Measurements from ENCODE around the gene PKDREJ. TPM values are rescaled to one million over a fixed set of nuclear protein-coding genes. Genes with fewer than 3 reads are reported as not detected.

The PKDREJ gene
- total RNA-seq, 1 experiment from 2014 or later, result 0.02 TPM

- H3K27ac Mint-ChIP-seq, result no peak overlapping the region
- H3K36me3 Mint-ChIP-seq, result peaks cover 32% of the 10 kb centered on the region
- POLR2A ChIA-PET, result no interaction called here
- DNase-seq (ENCODE audit: low spot score), result no peak
- no peaks in the 10 kb centered on the region for H3K9me3 Mint-ChIP-seq
- no peaks in the 10 kb centered on the region for H3K27me3 Mint-ChIP-seq (ENCODE audit: low read depth)
- CTCF ChIA-PET, result interaction anchor here (1.0 kb wide), 1 partner anchor 47 kb away, joined by 3 read pairs; no protein-coding TSS in a partner anchor
- no peak for ATAC-seq
- H3K4me1 Mint-ChIP-seq, result no peaks in the 10 kb centered on the region
- TF ChIP-seq GABPB1 (CRISPR knock-in tag; IDR thresholded peaks at IDR 0.05) (no peak), CBFB (CRISPR knock-in tag; IDR thresholded peaks at IDR 0.05; ENCODE audit: low read depth) (no peak), ELF4 (CRISPR knock-in tag; IDR thresholded peaks at IDR 0.05; ENCODE audit: low read depth) (no peak), FOXK1 (CRISPR knock-in tag; IDR thresholded peaks at IDR 0.05) (no peak), ATF1 (CRISPR knock-in tag; IDR thresholded peaks at IDR 0.05) (no peak), NFE2L1 (CRISPR knock-in tag; IDR thresholded peaks at IDR 0.05) (no peak), FOXP1 (CRISPR knock-in tag; IDR thresholded peaks at IDR 0.05; ENCODE audit: borderline replicate concordance) (no peak), SMAD3 (CRISPR knock-in tag; IDR thresholded peaks at IDR 0.05; ENCODE audit: borderline replicate concordance) (no peak), ZNF317 (CRISPR knock-in tag; IDR thresholded peaks at IDR 0.05; ENCODE audit: borderline replicate concordance, low read depth) (no peak), USF2 (CRISPR knock-in tag; IDR thresholded peaks at IDR 0.05) (no peak), ZSCAN18 (CRISPR knock-in tag; IDR thresholded peaks at IDR 0.05) (no peak), NFATC4 (CRISPR knock-in tag; IDR thresholded peaks at IDR 0.05) (no peak), ZNF396 (CRISPR knock-in tag; IDR thresholded peaks at IDR 0.05; ENCODE audit: borderline replicate concordance) (no peak), TEAD4 (CRISPR knock-in tag; IDR thresholded peaks at IDR 0.05) (no peak), EMX1 (CRISPR knock-in tag; IDR thresholded peaks at IDR 0.05) (no peak)
- TF ChIP-seq, protein P1, sequence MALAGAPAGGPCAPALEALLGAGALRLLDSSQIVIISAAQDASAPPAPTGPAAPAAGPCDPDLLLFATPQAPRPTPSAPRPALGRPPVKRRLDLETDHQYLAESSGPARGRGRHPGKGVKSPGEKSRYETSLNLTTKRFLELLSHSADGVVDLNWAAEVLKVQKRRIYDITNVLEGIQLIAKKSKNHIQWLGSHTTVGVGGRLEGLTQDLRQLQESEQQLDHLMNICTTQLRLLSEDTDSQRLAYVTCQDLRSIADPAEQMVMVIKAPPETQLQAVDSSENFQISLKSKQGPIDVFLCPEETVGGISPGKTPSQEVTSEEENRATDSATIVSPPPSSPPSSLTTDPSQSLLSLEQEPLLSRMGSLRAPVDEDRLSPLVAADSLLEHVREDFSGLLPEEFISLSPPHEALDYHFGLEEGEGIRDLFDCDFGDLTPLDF (CRISPR knock-in tag; IDR thresholded peaks at IDR 0.05), result no peak
- H3K4me3 Mint-ChIP-seq, result no peak overlapping the region
Measured at GRCh38 chr22:46309526-46310085, 46.5 kb upstream of the PKDREJ start.

DNA sequence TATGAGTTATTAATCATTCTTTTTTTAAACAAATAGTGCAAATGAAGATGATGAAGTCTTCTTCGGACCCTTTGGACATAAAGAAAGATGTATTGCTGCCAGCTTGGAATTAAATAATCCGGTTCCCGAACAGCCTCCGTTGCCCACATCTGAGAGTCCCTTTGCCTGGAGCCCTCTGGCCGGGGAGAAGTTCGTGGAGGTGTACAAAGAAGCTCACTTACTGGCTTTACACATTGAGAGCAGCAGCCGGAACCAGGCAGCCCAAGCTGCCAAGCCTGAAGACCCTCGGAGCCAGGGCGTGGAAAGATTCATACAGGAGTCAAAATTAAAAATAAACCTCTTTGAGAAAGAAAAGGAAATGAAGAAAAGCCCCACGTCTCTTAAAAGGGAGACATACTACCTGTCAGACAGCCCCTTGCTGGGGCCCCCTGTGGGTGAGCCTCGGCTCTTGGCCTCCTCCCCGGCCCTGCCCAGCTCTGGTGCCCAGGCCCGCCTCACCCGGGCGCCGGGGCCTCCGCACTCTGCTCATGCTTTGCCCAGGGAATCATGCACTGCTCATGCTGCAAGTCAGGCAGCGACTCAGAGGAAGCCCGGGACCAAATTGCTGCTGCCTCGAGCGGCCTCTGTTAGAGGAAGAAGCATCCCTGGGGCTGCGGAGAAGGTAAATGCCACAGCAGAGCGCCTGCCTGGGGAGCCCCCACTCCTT, 45.3 kb upstream of the PKDREJ start:
- ATAC-seq, result no peak
- POLR2A ChIA-PET, result no interaction called here
- CTCF ChIA-PET, result interaction anchor here (1.5 kb wide), 1 partner anchor 302 kb away, joined by 3 read pairs; no protein-coding TSS in a partner anchor
- no peak for DNase-seq (ENCODE audit: low spot score)
- H3K27ac Mint-ChIP-seq, result no peak overlapping the region
- peaks cover 37% of the 10 kb centered on the region for H3K36me3 Mint-ChIP-seq
- H3K27me3 Mint-ChIP-seq (ENCODE audit: low read depth), result no peaks in the 10 kb centered on the region
- H3K4me3 Mint-ChIP-seq, result no peak overlapping the region
- H3K4me1 Mint-ChIP-seq, result no peaks in the 10 kb centered on the region
- TF ChIP-seq TEAD4 (CRISPR knock-in tag; IDR thresholded peaks at IDR 0.05) (no peak), MXD4 (CRISPR knock-in tag; IDR thresholded peaks at IDR 0.05; ENCODE audit: borderline replicate concordance) (no peak), AR (CRISPR knock-in tag; IDR thresholded peaks at IDR 0.05) (no peak), MYBL2 (CRISPR knock-in tag; IDR thresholded peaks at IDR 0.05) (no peak), ZNF416 (CRISPR knock-in tag; IDR thresholded peaks at IDR 0.05) (no peak), ZNF138 (CRISPR knock-in tag; conservative IDR thresholded peaks at IDR 0.05) (no peak), FOXP4 (CRISPR knock-in tag; IDR thresholded peaks at IDR 0.05) (no peak), ZNF671 (CRISPR knock-in tag; IDR thresholded peaks at IDR 0.05) (no peak)
- TF ChIP-seq, protein P2, sequence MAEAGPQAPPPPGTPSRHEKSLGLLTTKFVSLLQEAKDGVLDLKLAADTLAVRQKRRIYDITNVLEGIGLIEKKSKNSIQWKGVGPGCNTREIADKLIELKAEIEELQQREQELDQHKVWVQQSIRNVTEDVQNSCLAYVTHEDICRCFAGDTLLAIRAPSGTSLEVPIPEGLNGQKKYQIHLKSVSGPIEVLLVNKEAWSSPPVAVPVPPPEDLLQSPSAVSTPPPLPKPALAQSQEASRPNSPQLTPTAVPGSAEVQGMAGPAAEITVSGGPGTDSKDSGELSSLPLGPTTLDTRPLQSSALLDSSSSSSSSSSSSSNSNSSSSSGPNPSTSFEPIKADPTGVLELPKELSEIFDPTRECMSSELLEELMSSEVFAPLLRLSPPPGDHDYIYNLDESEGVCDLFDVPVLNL (CRISPR knock-in tag; IDR thresholded peaks at IDR 0.05; ENCODE audit: borderline replicate concordance, low read depth), result no peak
- TF ChIP-seq, protein P3, sequence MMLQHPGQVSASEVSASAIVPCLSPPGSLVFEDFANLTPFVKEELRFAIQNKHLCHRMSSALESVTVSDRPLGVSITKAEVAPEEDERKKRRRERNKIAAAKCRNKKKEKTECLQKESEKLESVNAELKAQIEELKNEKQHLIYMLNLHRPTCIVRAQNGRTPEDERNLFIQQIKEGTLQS (CRISPR knock-in tag; conservative IDR thresholded peaks at IDR 0.05), result no peak
- H3K9me3 Mint-ChIP-seq, result no peaks in the 10 kb centered on the region
